Gastrocnemius medialis (tissue), 4 donors: Measurements from ENCODE around the gene MYLK. TPM values are rescaled to one million over a fixed set of nuclear protein-coding genes. Genes with fewer than 3 reads are reported as not detected.

Experiments
- ATAC-seq, 2 donors: fragments of 150-250 bp; one replicate each; pipeline ENCODE4 v1.9.1; 2016
- DNase-seq, 2 donors: peaks; one replicate each; pipeline ENCODE4 v3.0.0-alpha.2; 2019
- H3K27ac ChIP-seq, 4 donors: fragments of 200-600 bp; sonication (generic); 1 replicate in 1 of 4; 2 replicates in 3 of 4; pipeline ENCODE4 v1.5.1; 2016 to 2018; ENCODE audit warnings: mild to moderate bottlenecking in 2 of 4, moderate library complexity in 1 of 4
- H3K27me3 ChIP-seq, 3 donors: fragments of 200-600 bp; sonication (generic) in 2 of 3; 1 replicate in 1 of 3; 2 replicates in 2 of 3; pipeline versions ENCODE4 v1.5.1 to v1.6.0; 2016 to 2019; ENCODE audit warnings: mild to moderate bottlenecking in 1 of 3, moderate library complexity in 1 of 3
- H3K36me3 ChIP-seq, 2 donors: fragments of 200-600 bp; sonication (generic) in 1 of 2; one replicate each; pipeline ENCODE4 v1.5.1; 2017 to 2018
- H3K4me1 ChIP-seq, 2 donors: fragments of 200-600 bp; sonication (generic) in 1 of 2; one replicate each; pipeline ENCODE4 v1.5.1; 2016 to 2017; ENCODE audit warnings: mild to moderate bottlenecking in 2 of 2
- H3K4me3 ChIP-seq, 4 donors: fragments of 200-600 bp; sonication (generic) in 3 of 4; 1 replicate in 1 of 4; 2 replicates in 3 of 4; pipeline ENCODE4 v1.5.1; 2016 to 2019; ENCODE audit warnings: mild to moderate bottlenecking in 2 of 4
- H3K9me3 ChIP-seq, 3 donors: fragments of 200-600 bp; sonication (generic) in 2 of 3; 1 replicate in 1 of 3; 2 replicates in 2 of 3; pipeline ENCODE4 v1.5.1; 2016 to 2019
- CTCF ChIP-seq, 5 experiments: fragments of 450-650 bp in 3 of 5; fragments of 200-600 bp in 2 of 5; sonication (generic) in 2 of 5; IDR thresholded peaks in 4 of 5; conservative IDR thresholded peaks in 1 of 5; 1 replicate in 4 of 5; 2 replicates in 1 of 5; pipeline ENCODE4 v1.5.1; 2016 to 2019; ENCODE audit warnings: antibody characterized with exemption in 5 of 5, mild to moderate bottlenecking in 3 of 5, moderate library complexity in 3 of 5
- POLR2A ChIP-seq, 2 donors: fragments of 450-650 bp; IDR thresholded peaks; one replicate each; pipeline ENCODE4 v1.6.1; 2017; ENCODE audit warnings: antibody characterized with exemption in 2 of 2, mild to moderate bottlenecking in 2 of 2, moderate library complexity in 2 of 2
- in situ Hi-C, 4 donors: fragments of 200-750 bp; cut with MboI; loops; one replicate each; pipeline versions ENCODE4 v1.15.0 to v1.8.0; 2017; ENCODE audit warnings: low sequenced_read_pairs in 4 of 4
- intact Hi-C: fragments of 100-400 bp; cut with DNase I; formaldehyde crosslinking; loops from one replicate; pipeline ENCODE4 v1.15.1; 2023; ENCODE audit warnings: low total_unique reads
- total RNA-seq, 4 donors: library from RNA; depleted of rRNA; stranded (reverse); fragments of >200 nt; gene quantifications; one replicate each; pipeline versions ENCODE4 v1.1.0 to v1.2.3, GENCODE V29; 2016

Gene MYLK
- total RNA-seq, 4 donors from 2014 or later: 5.6 to 19.6 (median 8.8) TPM

GRCh38 chr3:123716411-123716810 is 167.7 kb downstream of the MYLK start:
- Histone ChIP-seq H3K4me3 (no peak overlapping the region), H3K27ac (no peak overlapping the region), H3K4me1 (peaks cover 0 to 6% of the 10 kb centered on the region in 2 donors), H3K9me3 (no peaks in the 10 kb centered on the region), H3K27me3 (no peaks in the 10 kb centered on the region), H3K36me3 (no peaks in the 10 kb centered on the region)
- ATAC-seq: no peak
- TF ChIP-seq CTCF (IDR thresholded peaks at IDR 0.05 in 4 of 5, conservative IDR thresholded peaks at IDR 0.05 in 1 of 5) (no peak), POLR2A (IDR thresholded peaks at IDR 0.05) (no peak)
- intact Hi-C loops: no loop called here
- DNase-seq: no peak
- in situ Hi-C loops: loop anchor here in 3 of 4 donors (5.0 to 10.0 kb wide), 2 partner anchors 62 to 64 kb away; no protein-coding TSS in a partner anchor

GRCh38 chr3:123713211-123713610 is 170.9 kb downstream of the MYLK start:
- no peak for TF ChIP-seq CTCF (IDR thresholded peaks at IDR 0.05 in 4 of 5, conservative IDR thresholded peaks at IDR 0.05 in 1 of 5)
- no peak for TF ChIP-seq POLR2A (IDR thresholded peaks at IDR 0.05)
- H3K27ac ChIP-seq: no peak overlapping the region
- peaks cover 0 to 3% of the 10 kb centered on the region in 2 donors for H3K4me1 ChIP-seq
- no peak overlapping the region for H3K4me3 ChIP-seq
- no peak for DNase-seq
- no peaks in the 10 kb centered on the region for H3K27me3 ChIP-seq
- H3K9me3 ChIP-seq: no peaks in the 10 kb centered on the region
- H3K36me3 ChIP-seq: no peaks in the 10 kb centered on the region
- no peak for ATAC-seq
- intact Hi-C loops: no loop called here
- in situ Hi-C loops: loop anchor here in 1 of 4 donors (10.0 kb wide), 1 partner anchor 58 kb away; no protein-coding TSS in a partner anchor

GRCh38 chr3:123712077-123712860 is 171.9 kb downstream of the MYLK start:
- Histone ChIP-seq H3K27ac (peak overlapping the region in 3 of 4 donors; percentile 37 to 63 (median 58)), H3K9me3 (no peaks in the 10 kb centered on the region), H3K4me3 (no peak overlapping the region), H3K27me3 (no peaks in the 10 kb centered on the region), H3K4me1 (peaks cover 0 to 3% of the 10 kb centered on the region in 2 donors), H3K36me3 (no peaks in the 10 kb centered on the region)
- peak; percentile 53 to 82 for ATAC-seq
- in situ Hi-C loops (loop anchor here in 1 of 4 donors (10.0 kb wide), 1 partner anchor 57 kb away; no protein-coding TSS in a partner anchor), intact Hi-C loops (no loop called here)
- TF ChIP-seq POLR2A (IDR thresholded peaks at IDR 0.05) (no peak), CTCF (IDR thresholded peaks at IDR 0.05 in 4 of 5, conservative IDR thresholded peaks at IDR 0.05 in 1 of 5) (no peak)
- no peak for DNase-seq

- in situ Hi-C loops: loop anchor here in 1 of 4 donors (10.0 kb wide), 1 partner anchor 57 kb away; no protein-coding TSS in a partner anchor
- no peak overlapping the region for H3K27ac ChIP-seq
- TF ChIP-seq POLR2A (IDR thresholded peaks at IDR 0.05) (no peak), CTCF (IDR thresholded peaks at IDR 0.05 in 4 of 5, conservative IDR thresholded peaks at IDR 0.05 in 1 of 5) (no peak)
Observed at GRCh38 chr3:123711356-123711755, 172.8 kb downstream of the MYLK start.

More at GRCh38 chr3:123711356-123711755, 172.8 kb downstream of the MYLK start:
- Histone ChIP-seq H3K9me3 (no peaks in the 10 kb centered on the region), H3K4me1 (peaks cover 0 to 3% of the 10 kb centered on the region in 2 donors), H3K27me3 (no peaks in the 10 kb centered on the region), H3K36me3 (no peaks in the 10 kb centered on the region), H3K4me3 (no peak overlapping the region)
- intact Hi-C loops: no loop called here
- DNase-seq (no peak), ATAC-seq (no peak)
